HepG2 (cell line): ENCODE measurements around the gene PKMYT1. TPM values are rescaled to one million over a fixed set of nuclear protein-coding genes. Genes with fewer than 3 reads are reported as not detected.

ENCODE experiments used
- CSRNP2 ChIP-seq: sonication (generic); formaldehyde crosslinking; conservative IDR thresholded peaks from 2 replicates; pipeline ENCODE4 v1.8.0; 2022; ENCODE audit warnings: low read depth, missing genetic modification reagents
- EP300 ChIP-seq, 3 experiments: sonication (generic) in 1 of 3; formaldehyde crosslinking in 1 of 3; IDR thresholded peaks; 2 replicates each; pipeline versions ENCODE4 v1.5.1 to v1.6.1; 2011 to 2020; ENCODE audit warnings: low read depth in 2 of 3, low read length in 2 of 3, borderline replicate concordance in 1 of 3, improper control_type of control experiment in 1 of 3, mild to moderate bottlenecking in 1 of 3, missing genetic modification reagents in 1 of 3, moderate library complexity in 1 of 3
- FIP1L1 ChIP-seq: fragments of 200-400 bp; formaldehyde crosslinking; IDR thresholded peaks from 2 replicates; pipeline ENCODE4 v1.6.1; 2018; ENCODE audit warnings: low read depth, mild to moderate bottlenecking, low read length, moderate library complexity, borderline replicate concordance; ENCODE audit not compliant: insufficient read depth
- GABPA ChIP-seq, 2 experiments: IDR thresholded peaks; 2 replicates each; pipeline ENCODE4 v1.6.1; 2011 to 2016; ENCODE audit warnings: low read depth in 2 of 2, low read length in 1 of 2, missing biosample characterization in 1 of 2, missing genetic modification characterization in 1 of 2
- GLI4 ChIP-seq: sonication (generic); formaldehyde crosslinking; IDR thresholded peaks from 2 replicates; pipeline ENCODE4 v1.5.1; 2020; ENCODE audit warnings: missing genetic modification reagents, mild to moderate bottlenecking, moderate library complexity, borderline replicate concordance
- HDAC1 ChIP-seq: sonication (generic); formaldehyde crosslinking; IDR thresholded peaks from 2 replicates; pipeline ENCODE4 v1.5.1; 2020; ENCODE audit warnings: mild to moderate bottlenecking, missing genetic modification reagents
- HDAC2 ChIP-seq: sonication (generic); formaldehyde crosslinking; IDR thresholded peaks from 2 replicates; pipeline ENCODE4 v1.4.0; 2020; ENCODE audit warnings: missing genetic modification reagents
- ISL2 ChIP-seq: sonication (generic); formaldehyde crosslinking; IDR thresholded peaks from 2 replicates; pipeline ENCODE4 v1.5.0; 2020; ENCODE audit warnings: missing genetic modification reagents
- MBNL3 ChIP-seq: fragments of 250-450 bp; sonication (Bioruptor Pico); conservative IDR thresholded peaks from 2 replicates; pipeline ENCODE4 v1.8.0; 2022; ENCODE audit warnings: mild to moderate bottlenecking, inconsistent platforms
- MED13 ChIP-seq: sonication (generic); formaldehyde crosslinking; IDR thresholded peaks from 2 replicates; pipeline ENCODE4 v1.5.0; 2020; ENCODE audit warnings: missing genetic modification reagents
- MXD1 ChIP-seq: sonication (generic); formaldehyde crosslinking; IDR thresholded peaks from 2 replicates; pipeline ENCODE4 v1.4.0; 2020; ENCODE audit warnings: mild to moderate bottlenecking, missing genetic modification reagents
- MYNN ChIP-seq: sonication (generic); formaldehyde crosslinking; IDR thresholded peaks from 2 replicates; pipeline ENCODE4 v1.4.0; 2020; ENCODE audit warnings: mild to moderate bottlenecking, low read depth, missing genetic modification reagents
- RBM22 ChIP-seq: fragments of 200-400 bp; formaldehyde crosslinking; optimal IDR thresholded peaks from 2 replicates; pipeline ENCODE3; 2017; ENCODE audit warnings: mild to moderate bottlenecking, low read length, moderate library complexity
- RXRB ChIP-seq: IDR thresholded peaks from 2 replicates; pipeline ENCODE4 v1.6.1; 2016; ENCODE audit warnings: borderline replicate concordance, missing genetic modification reagents, missing compliant biosample characterization
- SIX4 ChIP-seq: sonication (generic); formaldehyde crosslinking; IDR thresholded peaks from 2 replicates; pipeline ENCODE4 v1.4.0; 2020; ENCODE audit warnings: missing genetic modification reagents
- ZNF138 ChIP-seq: sonication (generic); formaldehyde crosslinking; IDR thresholded peaks from 2 replicates; pipeline ENCODE4 v1.5.0; 2020; ENCODE audit warnings: mild to moderate bottlenecking, low read depth, missing genetic modification reagents
- ZNF180 ChIP-seq: sonication (generic); formaldehyde crosslinking; IDR thresholded peaks from 2 replicates; pipeline ENCODE4 v1.4.0; 2020; ENCODE audit warnings: low read depth, missing genetic modification reagents, borderline replicate concordance
- ZNF225 ChIP-seq: sonication (generic); formaldehyde crosslinking; IDR thresholded peaks from 2 replicates; pipeline ENCODE4 v1.4.0; 2020; ENCODE audit warnings: mild to moderate bottlenecking, missing genetic modification reagents
- ZNF230 ChIP-seq: sonication (generic); formaldehyde crosslinking; IDR thresholded peaks from 2 replicates; pipeline ENCODE4 v1.4.0; 2020; ENCODE audit warnings: mild to moderate bottlenecking, missing genetic modification reagents
- ZNF24 ChIP-seq: fragments of 450-650 bp; IDR thresholded peaks from 2 replicates; pipeline ENCODE4 v1.6.1; 2017; ENCODE audit warnings: antibody characterized with exemption, mild to moderate bottlenecking
- ZNF281 ChIP-seq: sonication (generic); formaldehyde crosslinking; IDR thresholded peaks from 2 replicates; pipeline ENCODE4 v1.4.0; 2020; ENCODE audit warnings: missing genetic modification reagents, borderline replicate concordance
- ZNF414 ChIP-seq: sonication (generic); formaldehyde crosslinking; IDR thresholded peaks from 2 replicates; pipeline ENCODE4 v1.5.0; 2020; ENCODE audit warnings: missing genetic modification reagents
- ZNF432 ChIP-seq: sonication (generic); formaldehyde crosslinking; IDR thresholded peaks from 2 replicates; pipeline ENCODE4 v1.5.0; 2020; ENCODE audit warnings: missing genetic modification reagents, mild to moderate bottlenecking, borderline replicate concordance
- polyA plus RNA-seq, 8 experiments: library from polyadenylated mRNA; depleted of rRNA in 3 of 8; stranded (reverse) in 7 of 8; unstranded in 1 of 8; fragments of >200 nt; fragmentation: Illumina TruSeq in 4 of 8; extraction: Trizol in 4 of 8; gene quantifications; 2 replicates each; pipeline versions ENCODE4 v1.2.1 to v1.2.3, GENCODE V29; 2011 to 2016; ENCODE audit warnings: low read depth in 4 of 8, missing spikeins in 1 of 8, mixed read lengths in 1 of 8; ENCODE audit not compliant: insufficient read depth in 1 of 8
- total RNA-seq, 5 experiments: library from RNA; depleted of rRNA; stranded (reverse); fragments of >200 nt; fragmentation: Illumina TruSeq; extraction: Trizol; gene quantifications; 2 replicates each; pipeline ENCODE4 v1.2.3, GENCODE V29; 2016; ENCODE audit warnings: low read depth in 1 of 5

The PKMYT1 gene
- total and polyA plus RNA-seq, 2 of the 13 experiments (the other 11 are each of a cell fraction or from before 2014, with no cell fraction given) = 7.0 to 27.8 TPM

- TF ChIP-seq ZNF414 (CRISPR knock-in tag) (no peak), HDAC1 (CRISPR knock-in tag) (peak; percentile 54), ISL2 (CRISPR knock-in tag) (no peak), GLI4 (no peak), ZNF281 (CRISPR knock-in tag) (no peak), ZNF180 (CRISPR knock-in tag) (no peak), EP300 (IDR thresholded peaks at IDR 0.05; ENCODE audit: low read depth in 2 of 2, low read length in 2 of 2) (0 out of 4 replicates have a peak, but pooled peaks of 1 of the 2 experiments have one; percentile 4), EP300 (CRISPR knock-in tag; IDR thresholded peaks at IDR 0.05; ENCODE audit: borderline replicate concordance) (no peak), RBM22 (no peak), MBNL3 (CRISPR knock-in tag) (no peak), CSRNP2 (CRISPR knock-in tag) (no peak), SIX4 (CRISPR knock-in tag) (peak; percentile 78; the same call in 1 of the 2 replicates), ZNF138 (no peak), ZNF432 (CRISPR knock-in tag) (no peak), ZNF230 (no peak), GABPA (IDR thresholded peaks at IDR 0.05; ENCODE audit: low read depth, low read length) (no peak), GABPA (CRISPR knock-in tag; IDR thresholded peaks at IDR 0.05; ENCODE audit: low read depth) (no peak), HDAC2 (no peak), ZNF24 (no peak), FIP1L1 (no peak), MXD1 (CRISPR knock-in tag) (no peak), ZNF225 (no peak), RXRB (CRISPR knock-in tag) (0 out of 2 replicates have a peak, but pooled peaks have one; percentile 16), MYNN (CRISPR knock-in tag) (no peak), MED13 (no peak)
Observed at GRCh38 chr16:3009568-3010390, 29.5 kb upstream of the PKMYT1 start (continued).
